ENCODE results near the gene PACSIN3.

DNA sequence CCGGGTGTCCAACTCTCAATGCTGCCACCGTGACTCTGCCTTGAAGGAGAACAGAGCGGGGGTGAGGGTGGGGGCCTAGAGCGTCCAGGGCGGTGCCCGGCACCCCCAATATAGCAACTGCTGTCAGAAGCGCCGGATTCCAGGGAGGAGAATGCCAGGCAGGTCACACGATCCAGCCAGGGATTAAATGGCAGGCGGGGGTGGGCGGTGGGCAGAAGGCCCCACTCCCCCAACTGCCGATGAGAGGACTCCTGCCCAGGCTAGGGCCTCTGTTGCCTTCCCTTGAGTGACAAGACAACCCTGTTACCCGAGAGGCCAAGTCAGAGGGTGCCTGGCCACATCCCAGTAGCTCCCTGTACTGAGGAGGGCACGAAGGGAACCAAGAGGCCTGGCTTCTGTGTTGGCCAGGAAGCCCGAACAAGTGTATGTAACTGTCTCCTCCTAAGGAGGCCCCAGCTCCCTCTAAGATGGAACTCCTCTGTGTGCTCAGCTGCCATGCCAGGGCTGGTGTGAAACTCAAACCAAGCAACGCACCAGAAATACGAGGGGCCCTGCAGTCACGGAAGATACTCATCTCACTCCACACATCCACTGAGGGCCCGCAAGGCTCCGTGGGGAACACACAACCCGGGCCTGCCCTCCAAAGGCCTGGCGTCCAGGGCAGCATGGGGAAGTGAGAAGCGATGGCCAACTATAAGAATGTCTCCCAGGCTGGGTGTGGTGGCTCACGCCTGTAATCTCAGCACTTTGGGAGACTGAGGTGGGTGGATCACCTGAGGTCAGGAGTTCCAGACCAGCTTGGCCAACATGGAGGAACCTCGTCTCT is 3.0 kb downstream of the PACSIN3 start:
- TF ChIP-seq POLR2A (IDR thresholded peaks at IDR 0.05) (no peak), CTCF (IDR thresholded peaks at IDR 0.05) (no peak)
